ENCODE data around the gene ARX. TPM values are rescaled to one million over a fixed set of nuclear protein-coding genes. Genes with fewer than 3 reads are reported as not detected.

Gene ARX
- total and polyA plus RNA-seq, 9 of the 15 experiments (the other 6 are each of a cell fraction or from before 2014, with no cell fraction given): 0.03 TPM; not detected in 8

GRCh38 chrX:25013632-25014365 is 2.0 kb downstream of the ARX start:
- no peaks in the 10 kb centered on the region for H3K9me3 ChIP-seq (replicated peaks; ENCODE audit: control insufficient read depth, insufficient read depth, low read depth, low read length)
- WGBS (ENCODE audit: insufficient coverage, low coverage, missing lambda C conversion rate): 6% methylated on average over 7 of the region's 44 CpGs
- ChIA-PET POLR2A (no interaction called here), CTCF (ENCODE audit: low intra/inter-chr PET ratio) (no interaction called here)
- H3K4me3 ChIP-seq: no peak overlapping the region
- DNase-seq (ENCODE audit: extremely low read depth in 1 of 4, low spot score in 3 of 4): peak; percentile 36 to 55 (median 40)
- H3K4me2 ChIP-seq (ENCODE audit: insufficient read depth, low read length): no peak overlapping the region
- no peaks in the 10 kb centered on the region for H3K9me1 ChIP-seq (ENCODE audit: control insufficient read depth, insufficient read depth, low read length)
- peak; percentile 78 for ATAC-seq
- H4K20me1 ChIP-seq (replicated peaks; ENCODE audit: control insufficient read depth, insufficient read depth, low read length): no peaks in the 10 kb centered on the region
- peaks cover 13 to 69% of the 10 kb centered on the region in 2 experiments for H3K27me3 ChIP-seq (ENCODE audit: control insufficient read depth in 2 of 2, insufficient read depth in 2 of 2, low read length in 2 of 2)
- H3K4me1 ChIP-seq (replicated peaks in 1 of 2; ENCODE audit: control insufficient read depth in 2 of 2, insufficient read depth in 2 of 2, low read length in 2 of 2): peaks cover 0 to 28% of the 10 kb centered on the region in 2 experiments; a peak in 2 of 5 replicates
- no peak overlapping the region for H3K27ac ChIP-seq (ENCODE audit: extremely low read depth, low read depth, low read length)
- H3K79me2 ChIP-seq (ENCODE audit: control insufficient read depth, insufficient read depth, low read length): no peaks in the 10 kb centered on the region
- BruUV-seq (replicated peaks): no TSS peak
- intact Hi-C loops (cut with micrococcal nuclease): no loop called here
- H3K9ac ChIP-seq (ENCODE audit: insufficient read depth in 1 of 2, low read depth in 2 of 2, low read length in 2 of 2): no peak overlapping the region
- no peak for FAIRE-seq
- no peaks in the 10 kb centered on the region for H3K36me3 ChIP-seq (ENCODE audit: control insufficient read depth, insufficient read depth, low read length)
- in situ Hi-C loops (cut with MboI): no loop called here
- no peak overlapping the region for H2AFZ ChIP-seq (ENCODE audit: low read depth, low read length)
- TF ChIP-seq ZNF318 (IDR thresholded peaks at IDR 0.05; ENCODE audit: borderline replicate concordance in 1 of 2, low read depth in 1 of 2): no peak
- TF ChIP-seq ZNF512 (tag; IDR thresholded peaks at IDR 0.05): peak; percentile 99
- peak; percentile 46 for TF ChIP-seq CBX2 (IDR thresholded peaks at IDR 0.05; ENCODE audit: insufficient read depth, low read length, poor library complexity, severe bottlenecking)
